ENCODE results near the gene HRAS. TPM values are rescaled to one million over a fixed set of nuclear protein-coding genes. Genes with fewer than 3 reads are reported as not detected.

Gene HRAS
- total and polyA plus RNA-seq, 2 of the 13 experiments (the other 11 are each of a cell fraction or from before 2014, with no cell fraction given) = 32.9 to 50.0 TPM

DNA sequence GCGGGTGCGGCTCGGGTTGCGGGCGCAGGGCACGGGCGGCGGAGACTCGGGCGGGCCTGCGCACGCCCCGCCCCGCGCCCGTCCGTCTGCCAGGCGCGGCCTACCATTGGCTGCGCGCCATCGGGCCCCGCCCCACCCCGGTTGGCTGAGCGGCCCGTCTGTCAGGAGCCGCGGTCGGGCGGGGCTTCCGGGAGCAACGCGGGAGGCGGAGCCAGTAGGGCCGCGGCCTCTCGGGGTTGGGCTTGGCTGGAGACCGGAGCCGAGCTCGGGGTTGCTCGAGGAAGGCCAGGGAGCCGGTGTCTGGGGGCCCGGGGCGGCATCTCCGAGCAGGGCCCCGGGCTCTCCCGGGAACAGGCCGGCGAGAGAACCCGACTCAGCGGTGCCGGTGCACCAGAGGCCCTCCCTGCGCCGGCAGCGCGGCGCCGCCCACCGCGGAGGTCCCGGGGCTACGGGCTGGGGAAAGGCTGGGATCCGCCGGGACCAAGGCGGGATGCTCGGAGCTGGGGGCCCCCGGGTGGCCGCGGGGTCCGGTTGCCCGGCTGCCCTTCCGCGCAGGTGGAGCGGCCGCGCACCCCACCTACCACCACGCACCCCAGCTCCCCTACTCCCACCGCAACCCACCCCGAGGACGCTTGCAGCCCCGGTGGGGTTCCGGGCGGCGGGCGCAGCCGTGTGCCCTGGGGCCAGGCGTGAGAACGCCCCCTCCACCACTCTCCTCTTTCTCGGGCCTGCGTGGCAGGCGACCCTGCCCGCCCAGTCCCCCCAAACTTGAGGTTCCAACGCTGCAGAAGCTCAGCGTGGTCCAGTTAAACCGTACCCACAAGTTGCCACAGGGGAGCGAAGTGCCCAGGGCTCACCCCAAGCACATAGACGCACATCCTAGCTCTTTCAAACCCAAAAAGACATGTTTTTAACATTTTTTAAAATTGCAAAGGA is at the start of gene HRAS (continued):
- TF ChIP-seq ZFP36L2 (CRISPR knock-in tag; IDR thresholded peaks at IDR 0.05) (no peak), ZNF839 (CRISPR knock-in tag; IDR thresholded peaks at IDR 0.05; ENCODE audit: borderline replicate concordance) (no peak), EEA1 (CRISPR knock-in tag; IDR thresholded peaks at IDR 0.05; ENCODE audit: borderline replicate concordance) (no peak), FOXO1 (CRISPR knock-in tag; IDR thresholded peaks at IDR 0.05) (no peak), CHD2 (IDR thresholded peaks at IDR 0.05; ENCODE audit: low read depth, low read length) (no peak), BHLHE40 (IDR thresholded peaks at IDR 0.05; ENCODE audit: low read length) (no peak), MAFK (conservative IDR thresholded peaks at IDR 0.05 in 1 of 2, IDR thresholded peaks at IDR 0.05 in 1 of 2; ENCODE audit: low read length in 2 of 2) (no peak), NFE2 (CRISPR knock-in tag; IDR thresholded peaks at IDR 0.05) (no peak), ELF3 (CRISPR knock-in tag; IDR thresholded peaks at IDR 0.05) (peak; percentile 60), FOXC1 (CRISPR knock-in tag; IDR thresholded peaks at IDR 0.05; ENCODE audit: borderline replicate concordance) (no peak; the same call in 1 of the 2 replicates), HHEX (CRISPR knock-in tag; IDR thresholded peaks at IDR 0.05) (no peak), SIX1 (CRISPR knock-in tag; IDR thresholded peaks at IDR 0.05; ENCODE audit: borderline replicate concordance) (no peak), NCOA5 (CRISPR knock-in tag; IDR thresholded peaks at IDR 0.05) (no peak), CREM (IDR thresholded peaks at IDR 0.05) (no peak), CREM (CRISPR knock-in tag; IDR thresholded peaks at IDR 0.05) (no peak), CREB1 (IDR thresholded peaks at IDR 0.05) (peak; percentile 29; the same call in 1 of the 2 replicates), CREB1 (CRISPR knock-in tag; IDR thresholded peaks at IDR 0.05) (no peak), ZNF747 (CRISPR knock-in tag; IDR thresholded peaks at IDR 0.05; ENCODE audit: borderline replicate concordance) (0 out of 2 replicates have a peak, but pooled peaks have one; percentile 32), ZNF232 (CRISPR knock-in tag; IDR thresholded peaks at IDR 0.05; ENCODE audit: borderline replicate concordance) (0 out of 2 replicates have a peak, but pooled peaks have one; percentile 42)
- TF ChIP-seq, protein P1, sequence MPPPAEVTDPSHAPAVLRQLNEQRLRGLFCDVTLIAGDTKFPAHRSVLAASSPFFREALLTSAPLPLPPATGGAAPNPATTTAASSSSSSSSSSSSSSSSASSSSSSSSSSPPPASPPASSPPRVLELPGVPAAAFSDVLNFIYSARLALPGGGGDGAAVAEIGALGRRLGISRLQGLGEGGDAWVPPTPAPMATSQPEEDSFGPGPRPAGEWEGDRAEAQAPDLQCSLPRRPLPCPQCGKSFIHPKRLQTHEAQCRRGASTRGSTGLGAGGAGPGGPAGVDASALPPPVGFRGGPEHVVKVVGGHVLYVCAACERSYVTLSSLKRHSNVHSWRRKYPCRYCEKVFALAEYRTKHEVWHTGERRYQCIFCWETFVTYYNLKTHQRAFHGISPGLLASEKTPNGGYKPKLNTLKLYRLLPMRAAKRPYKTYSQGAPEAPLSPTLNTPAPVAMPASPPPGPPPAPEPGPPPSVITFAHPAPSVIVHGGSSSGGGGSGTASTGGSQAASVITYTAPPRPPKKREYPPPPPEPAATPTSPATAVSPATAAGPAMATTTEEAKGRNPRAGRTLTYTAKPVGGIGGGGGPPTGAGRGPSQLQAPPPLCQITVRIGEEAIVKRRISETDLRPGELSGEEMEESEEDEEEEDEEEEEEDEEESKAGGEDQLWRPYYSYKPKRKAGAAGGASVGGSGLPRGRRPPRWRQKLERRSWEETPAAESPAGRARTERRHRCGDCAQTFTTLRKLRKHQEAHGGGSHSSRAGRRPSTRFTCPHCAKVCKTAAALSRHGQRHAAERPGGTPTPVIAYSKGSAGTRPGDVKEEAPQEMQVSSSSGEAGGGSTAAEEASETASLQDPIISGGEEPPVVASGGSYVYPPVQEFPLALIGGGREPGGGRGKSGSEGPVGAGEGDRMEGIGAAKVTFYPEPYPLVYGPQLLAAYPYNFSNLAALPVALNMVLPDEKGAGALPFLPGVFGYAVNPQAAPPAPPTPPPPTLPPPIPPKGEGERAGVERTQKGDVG (CRISPR knock-in tag; IDR thresholded peaks at IDR 0.05; ENCODE audit: borderline replicate concordance) = no peak
- TF ChIP-seq, protein P2, sequence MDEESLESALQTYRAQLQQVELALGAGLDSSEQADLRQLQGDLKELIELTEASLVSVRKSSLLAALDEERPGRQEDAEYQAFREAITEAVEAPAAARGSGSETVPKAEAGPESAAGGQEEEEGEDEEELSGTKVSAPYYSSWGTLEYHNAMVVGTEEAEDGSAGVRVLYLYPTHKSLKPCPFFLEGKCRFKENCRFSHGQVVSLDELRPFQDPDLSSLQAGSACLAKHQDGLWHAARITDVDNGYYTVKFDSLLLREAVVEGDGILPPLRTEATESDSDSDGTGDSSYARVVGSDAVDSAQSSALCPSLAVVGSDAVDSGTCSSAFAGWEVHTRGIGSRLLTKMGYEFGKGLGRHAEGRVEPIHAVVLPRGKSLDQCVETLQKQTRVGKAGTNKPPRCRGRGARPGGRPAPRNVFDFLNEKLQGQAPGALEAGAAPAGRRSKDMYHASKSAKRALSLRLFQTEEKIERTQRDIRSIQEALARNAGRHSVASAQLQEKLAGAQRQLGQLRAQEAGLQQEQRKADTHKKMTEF (CRISPR knock-in tag; IDR thresholded peaks at IDR 0.05) = peak; percentile 51; the same call in 1 of the 2 replicates
- TF ChIP-seq, protein P3, sequence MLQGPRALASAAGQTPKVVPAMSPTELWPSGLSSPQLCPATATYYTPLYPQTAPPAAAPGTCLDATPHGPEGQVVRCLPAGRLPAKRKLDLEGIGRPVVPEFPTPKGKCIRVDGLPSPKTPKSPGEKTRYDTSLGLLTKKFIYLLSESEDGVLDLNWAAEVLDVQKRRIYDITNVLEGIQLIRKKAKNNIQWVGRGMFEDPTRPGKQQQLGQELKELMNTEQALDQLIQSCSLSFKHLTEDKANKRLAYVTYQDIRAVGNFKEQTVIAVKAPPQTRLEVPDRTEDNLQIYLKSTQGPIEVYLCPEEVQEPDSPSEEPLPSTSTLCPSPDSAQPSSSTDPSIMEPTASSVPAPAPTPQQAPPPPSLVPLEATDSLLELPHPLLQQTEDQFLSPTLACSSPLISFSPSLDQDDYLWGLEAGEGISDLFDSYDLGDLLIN (CRISPR knock-in tag; IDR thresholded peaks at IDR 0.05; ENCODE audit: borderline replicate concordance) = no peak
- TF ChIP-seq, protein P4, sequence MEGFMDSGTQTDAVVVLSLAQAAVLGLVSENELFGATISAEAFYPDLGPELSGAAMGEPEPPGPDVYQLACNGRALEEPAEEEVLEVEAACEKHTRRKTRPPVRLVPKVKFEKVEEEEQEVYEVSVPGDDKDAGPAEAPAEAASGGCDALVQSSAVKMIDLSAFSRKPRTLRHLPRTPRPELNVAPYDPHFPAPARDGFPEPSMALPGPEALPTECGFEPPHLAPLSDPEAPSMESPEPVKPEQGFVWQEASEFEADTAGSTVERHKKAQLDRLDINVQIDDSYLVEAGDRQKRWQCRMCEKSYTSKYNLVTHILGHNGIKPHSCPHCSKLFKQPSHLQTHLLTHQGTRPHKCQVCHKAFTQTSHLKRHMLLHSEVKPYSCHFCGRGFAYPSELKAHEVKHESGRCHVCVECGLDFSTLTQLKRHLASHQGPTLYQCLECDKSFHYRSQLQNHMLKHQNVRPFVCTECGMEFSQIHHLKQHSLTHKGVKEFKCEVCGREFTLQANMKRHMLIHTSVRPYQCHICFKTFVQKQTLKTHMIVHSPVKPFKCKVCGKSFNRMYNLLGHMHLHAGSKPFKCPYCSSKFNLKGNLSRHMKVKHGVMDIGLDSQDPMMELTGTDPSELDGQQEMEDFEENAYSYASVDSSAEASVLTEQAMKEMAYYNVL (CRISPR knock-in tag; IDR thresholded peaks at IDR 0.05; ENCODE audit: borderline replicate concordance) = no peak
